H9 (cell line): ENCODE data around the gene BLACAT1. TPM values are rescaled to one million over a fixed set of nuclear protein-coding genes. Genes with fewer than 3 reads are reported as not detected.
"Not testable (repeated sequence)": the region's sequence is repeated elsewhere in the genome, so short reads cannot be mapped to it uniquely, and the experiment has no call there.

Experiments
- DNase-seq: peaks from one replicate; pipeline ENCODE4 v3.0.0-alpha.2; 2017
- H2AFZ ChIP-seq: one replicate; pipeline ENCODE4 v1.6.1; 2013; ENCODE audit warnings: mild to moderate bottlenecking, low read length, control low read depth, moderate library complexity
- H2AK5ac ChIP-seq: 2 replicates; pipeline ENCODE4 v1.6.1; 2013; ENCODE audit warnings: low read length, control low read depth, mixed read lengths; ENCODE audit not compliant: insufficient read length
- H2BK120ac ChIP-seq: one replicate; pipeline ENCODE4 v1.6.1; 2013; ENCODE audit warnings: low read depth, mild to moderate bottlenecking, low read length, control low read depth, inconsistent platforms; ENCODE audit not compliant: poor library complexity, severe bottlenecking
- H2BK12ac ChIP-seq: 2 replicates; pipeline ENCODE4 v1.6.1; 2013; ENCODE audit warnings: low read length, control low read depth, mixed read lengths, low read depth; ENCODE audit not compliant: insufficient read length
- H2BK15ac ChIP-seq: 2 replicates; pipeline ENCODE4 v1.6.1; 2013; ENCODE audit warnings: low read depth, low read length, control low read depth
- H2BK20ac ChIP-seq: one replicate; pipeline ENCODE4 v1.6.1; 2013; ENCODE audit warnings: low read depth, mild to moderate bottlenecking, low read length, control low read depth, inconsistent platforms; ENCODE audit not compliant: poor library complexity, severe bottlenecking
- H2BK5ac ChIP-seq: 2 replicates; pipeline ENCODE4 v1.6.1; 2013; ENCODE audit warnings: low read length, control low read depth, mixed read lengths; ENCODE audit not compliant: insufficient read length
- H3K14ac ChIP-seq: 2 replicates; pipeline ENCODE4 v1.6.1; 2013; ENCODE audit warnings: low read length, control low read depth; ENCODE audit not compliant: insufficient read depth
- H3K18ac ChIP-seq: 2 replicates; pipeline ENCODE4 v1.6.1; 2013; ENCODE audit warnings: low read depth, mild to moderate bottlenecking, mixed read lengths, low read length, control low read depth; ENCODE audit not compliant: insufficient read length
- H3K23ac ChIP-seq: 2 replicates; pipeline ENCODE4 v1.6.1; 2013; ENCODE audit warnings: low read length, control low read depth, mixed read lengths, low read depth; ENCODE audit not compliant: insufficient read length
- H3K23me2 ChIP-seq: 2 replicates; pipeline ENCODE4 v1.6.1; 2013; ENCODE audit warnings: low read depth, mild to moderate bottlenecking, mixed read lengths, low read length, control low read depth; ENCODE audit not compliant: insufficient read length, poor library complexity, severe bottlenecking
- H3K27ac ChIP-seq: 2 replicates; pipeline ENCODE4 v1.5.1; 2013; ENCODE audit warnings: low read length, control low read depth, mixed read lengths, low read depth; ENCODE audit not compliant: insufficient read length
- H3K27me3 ChIP-seq: 2 replicates; pipeline ENCODE4 v1.6.1; 2013; ENCODE audit warnings: low read length, control low read depth, inconsistent platforms; ENCODE audit not compliant: insufficient read depth
- H3K4ac ChIP-seq: 2 replicates; pipeline ENCODE4 v1.6.1; 2013; ENCODE audit warnings: low read depth, mild to moderate bottlenecking, control low read depth, inconsistent platforms, low read length, moderate library complexity
- H3K4me1 ChIP-seq: 2 replicates; pipeline ENCODE4 v1.6.1; 2013; ENCODE audit warnings: low read length, control low read depth, inconsistent platforms; ENCODE audit not compliant: insufficient read depth
- H3K4me2 ChIP-seq: 2 replicates; pipeline ENCODE4 v1.6.1; 2013; ENCODE audit warnings: low read length, control low read depth, mixed read lengths; ENCODE audit not compliant: insufficient read length, insufficient read depth
- H3K56ac ChIP-seq: 2 replicates; pipeline ENCODE4 v1.6.1; 2013; ENCODE audit warnings: low read depth, mild to moderate bottlenecking, mixed read lengths, low read length, control low read depth; ENCODE audit not compliant: insufficient read length
- H3K79me1 ChIP-seq: 2 replicates; pipeline ENCODE4 v1.6.1; 2013; ENCODE audit warnings: low read depth, mild to moderate bottlenecking, moderate library complexity, low read length, control low read depth, inconsistent platforms; ENCODE audit not compliant: insufficient read depth, poor library complexity, severe bottlenecking
- H3K79me2 ChIP-seq: 2 replicates; pipeline ENCODE4 v1.6.1; 2013; ENCODE audit warnings: low read length, control low read depth, inconsistent platforms; ENCODE audit not compliant: insufficient read depth
- H3K9ac ChIP-seq: 2 replicates; pipeline ENCODE4 v1.6.1; 2013; ENCODE audit warnings: low read length, control low read depth, mixed read lengths; ENCODE audit not compliant: insufficient read length; ENCODE audit errors: extremely low read depth
- H3K9me3 ChIP-seq: one replicate; pipeline ENCODE4 v1.6.1; 2013; ENCODE audit warnings: low read depth, low read length, inconsistent platforms; ENCODE audit not compliant: control insufficient read depth
- H3T11ph ChIP-seq: one replicate; pipeline ENCODE4 v1.6.1; 2013; ENCODE audit warnings: mild to moderate bottlenecking, low read length, control low read depth, inconsistent platforms
- H4K20me1 ChIP-seq: one replicate; pipeline ENCODE4 v1.6.1; 2013; ENCODE audit not compliant: control insufficient read depth, insufficient read length, insufficient read depth
- H4K5ac ChIP-seq: 2 replicates; pipeline ENCODE4 v1.6.1; 2013; ENCODE audit warnings: low read depth, mild to moderate bottlenecking, mixed read lengths, low read length, control low read depth; ENCODE audit not compliant: insufficient read length
- H4K8ac ChIP-seq: replicated peaks from 2 replicates; pipeline ENCODE4 v1.6.1; 2013; ENCODE audit warnings: low read length, control low read depth, mixed read lengths, low read depth; ENCODE audit not compliant: insufficient read length
- H4K91ac ChIP-seq: 2 replicates; pipeline ENCODE4 v1.6.1; 2013; ENCODE audit warnings: low read depth, mild to moderate bottlenecking, moderate library complexity, mixed read lengths, low read length, control low read depth; ENCODE audit not compliant: insufficient read length
- H3K27ac Mint-ChIP-seq, 3 experiments: 2 replicates in 2 of 3; 3 replicates in 1 of 3; pipeline ENCODE4 v1.8.0; 2020 to 2021; ENCODE audit warnings: mixed read lengths in 3 of 3, mild to moderate bottlenecking in 1 of 3, moderate library complexity in 1 of 3
- H3K27me3 Mint-ChIP-seq: 2 replicates; pipeline ENCODE4 v1.8.0; 2021; ENCODE audit warnings: low read depth, mild to moderate bottlenecking, moderate library complexity, mixed read lengths
- H3K36me3 Mint-ChIP-seq, 3 experiments: 2 replicates in 2 of 3; 3 replicates in 1 of 3; pipeline ENCODE4 v1.8.0; 2020 to 2021; ENCODE audit warnings: low read depth in 3 of 3, mixed read lengths in 3 of 3; ENCODE audit not compliant: insufficient read depth in 1 of 3
- H3K4me1 Mint-ChIP-seq, 2 experiments: 2 replicates each; pipeline ENCODE4 v1.8.0; 2020; ENCODE audit warnings: mixed read lengths in 2 of 2
- H3K4me3 Mint-ChIP-seq, 2 experiments: 2 replicates in 1 of 2; 3 replicates in 1 of 2; pipeline ENCODE4 v1.8.0; 2020 to 2021; ENCODE audit warnings: mild to moderate bottlenecking in 2 of 2, mixed read lengths in 2 of 2, moderate library complexity in 1 of 2
- H3K9me3 Mint-ChIP-seq, 2 experiments: 2 replicates in 1 of 2; 3 replicates in 1 of 2; pipeline ENCODE4 v1.8.0; 2020; ENCODE audit warnings: mild to moderate bottlenecking in 2 of 2, mixed read lengths in 2 of 2, moderate library complexity in 1 of 2
- WGBS: extraction: QIAGEN DNeasy Blood & Tissue Kit; methylation state at CpG from one replicate; pipeline ENCODE4 v1.1.7; 2013; ENCODE audit warnings: missing lambda C conversion rate, low lambda C conversion rate, mixed read lengths; ENCODE audit not compliant: insufficient read length; ENCODE audit errors: extremely low coverage; 5-methylcytosine and 5-hydroxymethylcytosine counted together
- total RNA-seq: library from RNA; stranded (reverse); gene quantifications from 2 replicates; pipeline ENCODE4 v1.2.1, GENCODE V29; 2021
- TF ChIP-seq, protein P1 (sequence below): fragments of 200-600 bp; sonication (generic); conservative IDR thresholded peaks from 3 replicates; pipeline ENCODE4 v1.8.0; 2021; ENCODE audit warnings: antibody characterized with exemption, mild to moderate bottlenecking

BLACAT1 gene
- total RNA-seq, 1 experiment from 2014 or later, result 4.0 TPM

DNA sequence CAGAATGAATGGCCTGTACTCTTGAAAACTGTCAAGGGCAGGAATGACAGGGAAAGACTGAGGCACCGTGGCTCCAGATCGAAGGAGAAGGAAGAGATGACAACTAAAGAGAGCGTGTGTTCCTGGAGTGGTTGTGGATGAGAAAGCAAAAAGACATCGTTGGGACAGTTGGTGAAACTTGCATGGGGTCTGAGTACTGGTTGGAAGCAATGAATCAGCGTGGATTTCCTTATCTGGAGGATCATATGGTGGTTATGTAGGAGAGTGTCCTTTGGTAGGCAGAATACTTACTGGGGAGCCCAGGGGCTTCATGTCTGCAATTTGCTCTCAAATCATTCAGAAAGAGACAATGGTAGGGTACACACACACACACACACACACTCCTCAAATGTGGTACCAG is 47.9 kb downstream of the BLACAT1 start:
- no peak overlapping the region for H2BK15ac ChIP-seq
- no peak overlapping the region for H3T11ph ChIP-seq
- H3K27me3 Mint-ChIP-seq, result peaks cover 33% of the 10 kb centered on the region
- no peak overlapping the region for H3K23ac ChIP-seq
- peaks cover 7 to 17% (median 12%) of the 10 kb centered on the region in 3 experiments; a peak in 6 of 7 replicates for H3K36me3 Mint-ChIP-seq
- H3K4me2 ChIP-seq, result no peak overlapping the region
- no peak overlapping the region for H3K27ac ChIP-seq
- H3K23me2 ChIP-seq, result no peaks in the 10 kb centered on the region
- H4K8ac ChIP-seq, result no peak overlapping the region
- no peak overlapping the region for H4K91ac ChIP-seq
- H3K9ac ChIP-seq, result no peak overlapping the region
- H2BK12ac ChIP-seq, result no peak overlapping the region
- H3K79me2 ChIP-seq, result no peaks in the 10 kb centered on the region
- no CpG with 5 or more reads among the region's 5 CpGs for WGBS
- H2AFZ ChIP-seq, result no peak overlapping the region
- no peaks in the 10 kb centered on the region for H4K20me1 ChIP-seq
- no peak overlapping the region for H2AK5ac ChIP-seq
- DNase-seq, result no peak
- no peak overlapping the region for H3K27ac Mint-ChIP-seq
- TF ChIP-seq, protein P1, sequence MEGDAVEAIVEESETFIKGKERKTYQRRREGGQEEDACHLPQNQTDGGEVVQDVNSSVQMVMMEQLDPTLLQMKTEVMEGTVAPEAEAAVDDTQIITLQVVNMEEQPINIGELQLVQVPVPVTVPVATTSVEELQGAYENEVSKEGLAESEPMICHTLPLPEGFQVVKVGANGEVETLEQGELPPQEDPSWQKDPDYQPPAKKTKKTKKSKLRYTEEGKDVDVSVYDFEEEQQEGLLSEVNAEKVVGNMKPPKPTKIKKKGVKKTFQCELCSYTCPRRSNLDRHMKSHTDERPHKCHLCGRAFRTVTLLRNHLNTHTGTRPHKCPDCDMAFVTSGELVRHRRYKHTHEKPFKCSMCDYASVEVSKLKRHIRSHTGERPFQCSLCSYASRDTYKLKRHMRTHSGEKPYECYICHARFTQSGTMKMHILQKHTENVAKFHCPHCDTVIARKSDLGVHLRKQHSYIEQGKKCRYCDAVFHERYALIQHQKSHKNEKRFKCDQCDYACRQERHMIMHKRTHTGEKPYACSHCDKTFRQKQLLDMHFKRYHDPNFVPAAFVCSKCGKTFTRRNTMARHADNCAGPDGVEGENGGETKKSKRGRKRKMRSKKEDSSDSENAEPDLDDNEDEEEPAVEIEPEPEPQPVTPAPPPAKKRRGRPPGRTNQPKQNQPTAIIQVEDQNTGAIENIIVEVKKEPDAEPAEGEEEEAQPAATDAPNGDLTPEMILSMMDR, result no peak
- H3K4me3 Mint-ChIP-seq, result no peak overlapping the region
- H3K4ac ChIP-seq, result no peak overlapping the region
- no peak overlapping the region for H2BK120ac ChIP-seq
- no peaks in the 10 kb centered on the region for H3K4me1 Mint-ChIP-seq
- no peak overlapping the region for H4K5ac ChIP-seq
- H3K27me3 ChIP-seq, result no peaks in the 10 kb centered on the region
- H2BK5ac ChIP-seq, result no peak overlapping the region
- no peak overlapping the region for H3K18ac ChIP-seq
- H3K9me3 ChIP-seq, result no peaks in the 10 kb centered on the region
- no peaks in the 10 kb centered on the region for H3K79me1 ChIP-seq
- peaks cover 11 to 18% of the 10 kb centered on the region in 2 experiments for H3K9me3 Mint-ChIP-seq
- no peak overlapping the region for H3K14ac ChIP-seq
- no peak overlapping the region for H3K56ac ChIP-seq
- H2BK20ac ChIP-seq, result no peak overlapping the region
- peaks cover 2% of the 10 kb centered on the region; the same call in 1 of the 2 replicates for H3K4me1 ChIP-seq

DNA sequence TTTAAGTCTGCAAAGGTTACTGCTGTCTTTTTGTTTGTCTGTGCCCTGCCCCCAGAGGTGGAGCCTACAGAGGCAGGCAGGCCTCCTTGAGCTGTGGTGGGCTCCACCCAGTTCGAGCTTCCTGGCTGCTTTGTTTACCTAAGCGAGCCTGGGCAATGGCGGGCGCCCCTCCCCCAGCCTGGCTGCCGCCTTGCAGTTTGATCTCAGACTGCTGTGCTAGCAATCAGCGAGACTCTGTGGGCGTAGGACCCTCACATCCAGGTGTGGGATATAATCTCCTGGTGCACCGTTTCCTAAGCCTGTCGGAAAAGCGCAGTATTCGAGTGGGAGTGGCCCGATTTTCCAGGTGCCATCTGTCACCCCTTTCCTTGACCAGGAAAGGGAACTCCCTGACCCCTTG is 49.6 kb downstream of the BLACAT1 start:
- not testable (repeated sequence) for H3K18ac ChIP-seq, H3K4me3 Mint-ChIP-seq
- no CpG with 5 or more reads among the region's 12 CpGs for WGBS

More for the DNA sequence above, 49.6 kb downstream of the BLACAT1 start:
- H3K23ac ChIP-seq, H3K4me1 Mint-ChIP-seq, H4K5ac ChIP-seq, H4K91ac ChIP-seq, H2AFZ ChIP-seq, H3K4me2 ChIP-seq, H3K27ac ChIP-seq, H3K14ac ChIP-seq, H3K27ac Mint-ChIP-seq, H3K56ac ChIP-seq, H3K79me1 ChIP-seq, H2BK12ac ChIP-seq, H3K79me2 ChIP-seq, H3K27me3 ChIP-seq, H2AK5ac ChIP-seq, H3K4ac ChIP-seq, H2BK20ac ChIP-seq, H4K20me1 ChIP-seq, H2BK120ac ChIP-seq, H2BK15ac ChIP-seq, H3K4me1 ChIP-seq, H4K8ac ChIP-seq, H3K23me2 ChIP-seq, H3K9me3 ChIP-seq, H2BK5ac ChIP-seq, H3K9ac ChIP-seq, DNase-seq, H3T11ph ChIP-seq: not testable (repeated sequence)
- Mint-ChIP-seq H3K27me3 (peaks cover 32% of the 10 kb centered on the region), H3K36me3 (peaks cover 7 to 17% (median 12%) of the 10 kb centered on the region in 3 experiments; a peak in 6 of 7 replicates), H3K9me3 (peaks cover 11 to 18% of the 10 kb centered on the region in 2 experiments)
